K562 (cell line): Measurements from ENCODE around the gene GP1BB. TPM values are rescaled to one million over a fixed set of nuclear protein-coding genes. Genes with fewer than 3 reads are reported as not detected.

Experiments used
- ARID4B ChIP-seq: sonication (generic); formaldehyde crosslinking; IDR thresholded peaks from 2 replicates; pipeline ENCODE4 v1.8.0; 2022; ENCODE audit warnings: mild to moderate bottlenecking, missing genetic modification reagents
- NFATC3 ChIP-seq: fragments of 450-650 bp; IDR thresholded peaks from 2 replicates; pipeline ENCODE4 v1.6.1; 2017; ENCODE audit warnings: mild to moderate bottlenecking
- polyA plus RNA-seq, 8 experiments: library from polyadenylated mRNA; depleted of rRNA in 4 of 8; stranded (reverse) in 5 of 8; unstranded in 3 of 8; fragments of >200 nt; fragmentation: Nextera tagmentation in 2 of 8; fragmentation: Illumina TruSeq in 1 of 8; extraction: Ambion mirVana in 2 of 8; extraction: Trizol in 1 of 8; gene quantifications; 2 replicates each; pipeline versions ENCODE4 v1.2.1 to v1.2.3, GENCODE V29; 2011 to 2014; ENCODE audit warnings: inconsistent platforms in 1 of 8, missing spikeins in 1 of 8
- total RNA-seq, 7 experiments: library from RNA; depleted of rRNA in 6 of 7; stranded (reverse); fragments of >200 nt in 6 of 7; fragmentation: Illumina TruSeq in 2 of 7; extraction: Trizol in 2 of 7; gene quantifications; 2 replicates each; pipeline versions ENCODE4 v1.2.1 to v1.2.3, GENCODE V29; 2011 to 2021; ENCODE audit warnings: low replicate concordance in 1 of 7
- TF ChIP-seq, protein P1 (sequence below), 2 experiments: fragments of 200-800 bp in 1 of 2; sonication (Bioruptor generic) in 1 of 2; sonication (generic) in 1 of 2; formaldehyde crosslinking in 1 of 2; IDR thresholded peaks in 1 of 2; conservative IDR thresholded peaks in 1 of 2; 2 replicates each; pipeline versions ENCODE4 v1.5.0 to v1.6.1; 2016 to 2020; ENCODE audit warnings: missing compliant biosample characterization in 1 of 2, missing genetic modification characterization in 1 of 2, missing genetic modification reagents in 1 of 2
- TF ChIP-seq, protein P2 (sequence below): fragments of 450-650 bp; IDR thresholded peaks from 2 replicates; pipeline ENCODE4 v1.6.1; 2016; ENCODE audit warnings: mild to moderate bottlenecking, moderate library complexity

The GP1BB gene
- total and polyA plus RNA-seq, 9 of the 15 experiments (the other 6 are each of a cell fraction or from before 2014, with no cell fraction given) = 0.69 to 162 (median 2.8) TPM

- no peak; the same call in 1 of the 2 replicates for TF ChIP-seq ARID4B (CRISPR knock-in tag)
- TF ChIP-seq, protein P1, sequence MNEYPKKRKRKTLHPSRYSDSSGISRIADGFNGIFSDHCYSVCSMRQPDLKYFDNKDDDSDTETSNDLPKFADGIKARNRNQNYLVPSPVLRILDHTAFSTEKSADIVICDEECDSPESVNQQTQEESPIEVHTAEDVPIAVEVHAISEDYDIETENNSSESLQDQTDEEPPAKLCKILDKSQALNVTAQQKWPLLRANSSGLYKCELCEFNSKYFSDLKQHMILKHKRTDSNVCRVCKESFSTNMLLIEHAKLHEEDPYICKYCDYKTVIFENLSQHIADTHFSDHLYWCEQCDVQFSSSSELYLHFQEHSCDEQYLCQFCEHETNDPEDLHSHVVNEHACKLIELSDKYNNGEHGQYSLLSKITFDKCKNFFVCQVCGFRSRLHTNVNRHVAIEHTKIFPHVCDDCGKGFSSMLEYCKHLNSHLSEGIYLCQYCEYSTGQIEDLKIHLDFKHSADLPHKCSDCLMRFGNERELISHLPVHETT (CRISPR knock-in tag; conservative IDR thresholded peaks at IDR 0.05 in 1 of 2, IDR thresholded peaks at IDR 0.05 in 1 of 2) = no peak
- TF ChIP-seq NFATC3 = peak; percentile 79; the same call in 1 of the 2 replicates
- TF ChIP-seq, protein P2, sequence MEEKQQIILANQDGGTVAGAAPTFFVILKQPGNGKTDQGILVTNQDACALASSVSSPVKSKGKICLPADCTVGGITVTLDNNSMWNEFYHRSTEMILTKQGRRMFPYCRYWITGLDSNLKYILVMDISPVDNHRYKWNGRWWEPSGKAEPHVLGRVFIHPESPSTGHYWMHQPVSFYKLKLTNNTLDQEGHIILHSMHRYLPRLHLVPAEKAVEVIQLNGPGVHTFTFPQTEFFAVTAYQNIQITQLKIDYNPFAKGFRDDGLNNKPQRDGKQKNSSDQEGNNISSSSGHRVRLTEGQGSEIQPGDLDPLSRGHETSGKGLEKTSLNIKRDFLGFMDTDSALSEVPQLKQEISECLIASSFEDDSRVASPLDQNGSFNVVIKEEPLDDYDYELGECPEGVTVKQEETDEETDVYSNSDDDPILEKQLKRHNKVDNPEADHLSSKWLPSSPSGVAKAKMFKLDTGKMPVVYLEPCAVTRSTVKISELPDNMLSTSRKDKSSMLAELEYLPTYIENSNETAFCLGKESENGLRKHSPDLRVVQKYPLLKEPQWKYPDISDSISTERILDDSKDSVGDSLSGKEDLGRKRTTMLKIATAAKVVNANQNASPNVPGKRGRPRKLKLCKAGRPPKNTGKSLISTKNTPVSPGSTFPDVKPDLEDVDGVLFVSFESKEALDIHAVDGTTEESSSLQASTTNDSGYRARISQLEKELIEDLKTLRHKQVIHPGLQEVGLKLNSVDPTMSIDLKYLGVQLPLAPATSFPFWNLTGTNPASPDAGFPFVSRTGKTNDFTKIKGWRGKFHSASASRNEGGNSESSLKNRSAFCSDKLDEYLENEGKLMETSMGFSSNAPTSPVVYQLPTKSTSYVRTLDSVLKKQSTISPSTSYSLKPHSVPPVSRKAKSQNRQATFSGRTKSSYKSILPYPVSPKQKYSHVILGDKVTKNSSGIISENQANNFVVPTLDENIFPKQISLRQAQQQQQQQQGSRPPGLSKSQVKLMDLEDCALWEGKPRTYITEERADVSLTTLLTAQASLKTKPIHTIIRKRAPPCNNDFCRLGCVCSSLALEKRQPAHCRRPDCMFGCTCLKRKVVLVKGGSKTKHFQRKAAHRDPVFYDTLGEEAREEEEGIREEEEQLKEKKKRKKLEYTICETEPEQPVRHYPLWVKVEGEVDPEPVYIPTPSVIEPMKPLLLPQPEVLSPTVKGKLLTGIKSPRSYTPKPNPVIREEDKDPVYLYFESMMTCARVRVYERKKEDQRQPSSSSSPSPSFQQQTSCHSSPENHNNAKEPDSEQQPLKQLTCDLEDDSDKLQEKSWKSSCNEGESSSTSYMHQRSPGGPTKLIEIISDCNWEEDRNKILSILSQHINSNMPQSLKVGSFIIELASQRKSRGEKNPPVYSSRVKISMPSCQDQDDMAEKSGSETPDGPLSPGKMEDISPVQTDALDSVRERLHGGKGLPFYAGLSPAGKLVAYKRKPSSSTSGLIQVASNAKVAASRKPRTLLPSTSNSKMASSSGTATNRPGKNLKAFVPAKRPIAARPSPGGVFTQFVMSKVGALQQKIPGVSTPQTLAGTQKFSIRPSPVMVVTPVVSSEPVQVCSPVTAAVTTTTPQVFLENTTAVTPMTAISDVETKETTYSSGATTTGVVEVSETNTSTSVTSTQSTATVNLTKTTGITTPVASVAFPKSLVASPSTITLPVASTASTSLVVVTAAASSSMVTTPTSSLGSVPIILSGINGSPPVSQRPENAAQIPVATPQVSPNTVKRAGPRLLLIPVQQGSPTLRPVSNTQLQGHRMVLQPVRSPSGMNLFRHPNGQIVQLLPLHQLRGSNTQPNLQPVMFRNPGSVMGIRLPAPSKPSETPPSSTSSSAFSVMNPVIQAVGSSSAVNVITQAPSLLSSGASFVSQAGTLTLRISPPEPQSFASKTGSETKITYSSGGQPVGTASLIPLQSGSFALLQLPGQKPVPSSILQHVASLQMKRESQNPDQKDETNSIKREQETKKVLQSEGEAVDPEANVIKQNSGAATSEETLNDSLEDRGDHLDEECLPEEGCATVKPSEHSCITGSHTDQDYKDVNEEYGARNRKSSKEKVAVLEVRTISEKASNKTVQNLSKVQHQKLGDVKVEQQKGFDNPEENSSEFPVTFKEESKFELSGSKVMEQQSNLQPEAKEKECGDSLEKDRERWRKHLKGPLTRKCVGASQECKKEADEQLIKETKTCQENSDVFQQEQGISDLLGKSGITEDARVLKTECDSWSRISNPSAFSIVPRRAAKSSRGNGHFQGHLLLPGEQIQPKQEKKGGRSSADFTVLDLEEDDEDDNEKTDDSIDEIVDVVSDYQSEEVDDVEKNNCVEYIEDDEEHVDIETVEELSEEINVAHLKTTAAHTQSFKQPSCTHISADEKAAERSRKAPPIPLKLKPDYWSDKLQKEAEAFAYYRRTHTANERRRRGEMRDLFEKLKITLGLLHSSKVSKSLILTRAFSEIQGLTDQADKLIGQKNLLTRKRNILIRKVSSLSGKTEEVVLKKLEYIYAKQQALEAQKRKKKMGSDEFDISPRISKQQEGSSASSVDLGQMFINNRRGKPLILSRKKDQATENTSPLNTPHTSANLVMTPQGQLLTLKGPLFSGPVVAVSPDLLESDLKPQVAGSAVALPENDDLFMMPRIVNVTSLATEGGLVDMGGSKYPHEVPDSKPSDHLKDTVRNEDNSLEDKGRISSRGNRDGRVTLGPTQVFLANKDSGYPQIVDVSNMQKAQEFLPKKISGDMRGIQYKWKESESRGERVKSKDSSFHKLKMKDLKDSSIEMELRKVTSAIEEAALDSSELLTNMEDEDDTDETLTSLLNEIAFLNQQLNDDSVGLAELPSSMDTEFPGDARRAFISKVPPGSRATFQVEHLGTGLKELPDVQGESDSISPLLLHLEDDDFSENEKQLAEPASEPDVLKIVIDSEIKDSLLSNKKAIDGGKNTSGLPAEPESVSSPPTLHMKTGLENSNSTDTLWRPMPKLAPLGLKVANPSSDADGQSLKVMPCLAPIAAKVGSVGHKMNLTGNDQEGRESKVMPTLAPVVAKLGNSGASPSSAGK = peak; percentile 35
Measured at GRCh38 chr22:19680911-19681862, 42.2 kb upstream of the GP1BB start (continued).
